HepG2 (cell line): ENCODE data around the gene ZKSCAN3.

Experiments
- ATF7-NPFF ChIP-seq: sonication (generic); formaldehyde crosslinking; IDR thresholded peaks from 2 replicates; pipeline ENCODE4 v1.8.1; 2023; ENCODE audit warnings: mild to moderate bottlenecking, low read depth, missing genetic modification reagents, moderate library complexity
- CEBPZ ChIP-seq: IDR thresholded peaks from 2 replicates; pipeline ENCODE4 v1.6.1; 2012; ENCODE audit warnings: low read length, improper control_type of control experiment
- FOXP4 ChIP-seq: sonication (generic); formaldehyde crosslinking; IDR thresholded peaks from 2 replicates; pipeline ENCODE4 v1.4.0; 2020; ENCODE audit warnings: missing genetic modification reagents
- NR2F1 ChIP-seq, 2 experiments: fragments of 450-650 bp in 1 of 2; formaldehyde crosslinking in 1 of 2; IDR thresholded peaks; 2 replicates each; pipeline versions ENCODE4 v1.5.0 to v1.6.1; 2016 to 2020; ENCODE audit warnings: mild to moderate bottlenecking in 1 of 2, missing compliant biosample characterization in 1 of 2, missing genetic modification reagents in 1 of 2, moderate library complexity in 1 of 2
- POLR2A ChIP-seq, 2 experiments: IDR thresholded peaks; 2 replicates each; pipeline ENCODE4 v1.6.1; 2011; ENCODE audit warnings: low read depth in 2 of 2, low read length in 2 of 2, mild to moderate bottlenecking in 1 of 2, moderate library complexity in 1 of 2; ENCODE audit not compliant: insufficient read depth in 1 of 2
- TP53 ChIP-seq: sonication (generic); formaldehyde crosslinking; conservative IDR thresholded peaks from 2 replicates; pipeline ENCODE4 v1.4.0; 2020; ENCODE audit warnings: missing genetic modification reagents
- ZBTB43 ChIP-seq: sonication (generic); formaldehyde crosslinking; conservative IDR thresholded peaks from 2 replicates; pipeline ENCODE4 v1.4.0; 2020; ENCODE audit warnings: missing genetic modification reagents
- ZKSCAN5 ChIP-seq: sonication (generic); formaldehyde crosslinking; IDR thresholded peaks from 2 replicates; pipeline ENCODE4 v1.5.1; 2020; ENCODE audit warnings: mild to moderate bottlenecking, missing genetic modification reagents
- ZKSCAN8 ChIP-seq: IDR thresholded peaks from 2 replicates; pipeline ENCODE4 v1.6.1; 2016; ENCODE audit warnings: borderline replicate concordance, missing genetic modification reagents, missing compliant biosample characterization
- ZNF138 ChIP-seq: sonication (generic); formaldehyde crosslinking; IDR thresholded peaks from 2 replicates; pipeline ENCODE4 v1.5.0; 2020; ENCODE audit warnings: mild to moderate bottlenecking, low read depth, missing genetic modification reagents
- ZNF253 ChIP-seq: sonication (generic); formaldehyde crosslinking; IDR thresholded peaks from 2 replicates; pipeline ENCODE4 v1.8.0; 2022; ENCODE audit warnings: mild to moderate bottlenecking, missing genetic modification reagents, borderline replicate concordance

- no peak for TF ChIP-seq NR2F1 (CRISPR knock-in tag; IDR thresholded peaks at IDR 0.05)
- no peak for TF ChIP-seq ZNF253 (CRISPR knock-in tag)
- TF ChIP-seq ATF7-NPFF (CRISPR knock-in tag): no peak
- no peak for TF ChIP-seq TP53 (CRISPR knock-in tag)
- TF ChIP-seq POLR2A (IDR thresholded peaks at IDR 0.05; ENCODE audit: insufficient read depth in 1 of 2, low read depth in 2 of 2, low read length in 2 of 2): no peak
- no peak for TF ChIP-seq CEBPZ
- no peak for TF ChIP-seq ZKSCAN5 (CRISPR knock-in tag)
- TF ChIP-seq ZKSCAN8 (CRISPR knock-in tag): no peak
- no peak for TF ChIP-seq FOXP4 (CRISPR knock-in tag)
- TF ChIP-seq ZBTB43 (CRISPR knock-in tag): no peak
- no peak for TF ChIP-seq ZNF138 (CRISPR knock-in tag)
Observed at GRCh38 chr6:28368522-28368921, 18.8 kb downstream of the ZKSCAN3 start.
